NOMO-1 treated with DMSO at 0.1 percent for 48 hours (cell line): ENCODE data around the gene TTF1.
"Not testable (repeated sequence)": the region's sequence is repeated elsewhere in the genome, so short reads cannot be mapped to it uniquely, and the experiment has no call there.

Experiments used
- DNase-seq: peaks from one replicate; lab custom pipeline; 2025; ENCODE audit not compliant: unreplicated experiment; lab: John Stamatoyannopoulos, UW

TTF1 gene

DNA sequence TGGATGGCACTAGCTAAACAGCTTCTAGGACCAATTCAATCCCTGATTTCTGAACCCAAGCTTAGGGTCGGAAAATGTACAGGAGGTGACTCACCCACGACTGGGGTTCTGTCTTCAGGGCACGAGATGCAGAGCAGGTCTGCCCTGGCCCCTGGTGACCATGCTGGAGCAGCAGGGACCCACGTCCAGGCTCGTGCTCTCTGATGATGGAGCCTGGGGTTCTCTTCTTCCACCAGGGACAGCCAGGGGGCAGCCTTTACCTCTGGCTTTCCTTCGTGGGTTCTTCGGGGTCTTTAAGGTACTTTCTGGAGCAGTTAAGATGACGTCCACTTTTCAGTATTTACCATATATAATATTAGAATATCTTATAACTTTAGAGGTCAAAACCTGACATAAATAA lies 5.4 kb upstream of the TTF1 start:
- no peak for DNase-seq

DNA sequence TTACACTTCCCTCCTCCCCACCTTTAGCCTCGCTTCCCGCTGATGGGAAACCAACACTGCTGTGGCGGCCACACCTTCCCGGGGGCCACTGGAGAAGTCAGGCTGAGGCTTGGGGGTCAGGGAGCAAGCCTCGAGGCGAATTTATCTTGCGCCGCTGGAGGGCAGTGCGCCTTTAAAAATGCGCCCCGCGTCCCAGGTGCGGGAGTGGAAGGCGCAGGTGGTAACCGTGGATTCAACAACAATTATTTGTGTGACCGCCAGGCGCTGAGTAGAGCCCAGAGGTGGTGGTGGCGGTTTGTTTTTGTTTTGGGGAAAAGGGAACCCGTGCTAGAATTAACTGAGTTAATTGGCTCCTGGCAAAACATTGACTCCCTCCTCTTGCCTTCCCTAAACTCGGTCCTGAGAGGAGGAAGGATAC lies 4.5 kb upstream of the TTF1 start:
- DNase-seq, result peak; percentile 12

DNA sequence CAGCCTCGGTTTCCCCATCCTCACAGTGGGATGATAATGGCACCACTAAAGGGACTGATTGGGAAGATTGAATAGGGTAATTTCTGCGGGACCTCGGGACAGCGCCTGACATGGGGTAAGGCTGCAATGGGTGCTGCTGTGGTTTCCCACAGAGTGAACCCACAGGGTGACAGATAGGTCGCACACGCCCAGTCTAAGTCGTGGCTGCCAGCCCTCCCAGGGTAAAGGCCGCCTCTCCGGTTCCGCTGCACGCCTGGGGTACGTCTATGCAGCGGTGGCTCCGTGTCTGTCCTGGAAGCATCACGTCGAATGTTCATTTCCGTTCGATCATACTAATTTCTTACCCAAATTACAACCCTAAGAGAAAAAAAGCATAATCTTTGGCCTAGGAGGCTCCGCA lies 4.0 kb upstream of the TTF1 start:
- no peak for DNase-seq

DNA sequence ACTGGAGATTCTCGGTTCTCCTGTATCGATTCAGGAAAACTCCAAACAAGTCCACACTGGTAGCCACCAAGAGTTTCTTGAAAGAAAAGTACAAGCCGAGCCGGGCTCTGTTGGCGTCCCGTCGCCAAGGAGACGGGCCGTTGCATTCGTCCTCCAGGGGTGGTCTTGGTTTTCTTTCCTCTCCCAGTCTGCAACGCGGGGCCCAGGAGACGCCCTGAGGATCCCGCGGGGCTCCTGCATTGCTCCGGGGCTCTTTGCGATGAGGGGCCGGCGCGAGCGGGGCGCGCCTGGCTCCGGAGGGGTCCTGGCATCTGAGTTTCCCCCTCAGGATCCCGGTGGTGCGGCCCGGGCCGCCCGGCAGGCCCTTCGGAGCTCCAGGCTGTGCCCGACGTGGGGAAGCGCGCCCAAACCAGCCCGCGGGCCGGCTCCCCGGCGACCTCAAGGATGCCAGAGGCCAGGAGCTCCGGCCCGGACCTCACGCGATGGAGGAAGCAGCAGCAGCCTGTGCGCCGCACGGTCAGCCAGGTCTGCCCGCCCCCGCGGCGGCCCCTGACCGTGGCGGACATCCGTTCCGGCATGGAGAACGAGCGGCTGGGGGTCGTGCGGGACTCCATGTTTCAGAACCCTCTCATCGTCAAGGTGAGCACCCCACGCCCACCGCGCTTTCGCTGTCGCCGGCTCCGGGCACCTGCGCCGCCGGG lies 3.3 kb upstream of the TTF1 start, which contains the start of gene CFAP77:
Gene CFAP77 (plus strand): TSS at position 384 of the 701 bp plus-strand sequence. CDS start 61 bp downstream, at position 445.
- peak; percentile 26 for DNase-seq

DNA sequence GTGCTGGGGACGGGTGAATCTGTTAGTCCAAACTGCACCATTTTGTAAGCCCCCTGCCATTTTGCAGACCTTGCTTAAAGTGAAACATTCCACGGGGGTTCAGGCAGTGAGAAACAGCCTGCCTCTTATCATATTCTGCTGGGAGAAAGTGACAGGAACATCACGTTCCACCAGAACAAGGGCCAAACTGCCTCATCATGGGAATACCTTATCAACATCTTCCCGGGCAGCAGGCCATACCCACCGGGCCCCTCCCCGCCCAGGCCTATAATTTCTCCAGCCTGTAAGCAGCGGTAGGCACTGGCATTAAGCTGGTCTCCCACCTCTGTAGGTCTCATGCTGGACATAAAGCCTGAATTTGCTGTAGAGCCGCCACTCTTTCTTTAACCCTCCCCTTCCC lies 1.9 kb upstream of the TTF1 start:
- no peak for DNase-seq

DNA sequence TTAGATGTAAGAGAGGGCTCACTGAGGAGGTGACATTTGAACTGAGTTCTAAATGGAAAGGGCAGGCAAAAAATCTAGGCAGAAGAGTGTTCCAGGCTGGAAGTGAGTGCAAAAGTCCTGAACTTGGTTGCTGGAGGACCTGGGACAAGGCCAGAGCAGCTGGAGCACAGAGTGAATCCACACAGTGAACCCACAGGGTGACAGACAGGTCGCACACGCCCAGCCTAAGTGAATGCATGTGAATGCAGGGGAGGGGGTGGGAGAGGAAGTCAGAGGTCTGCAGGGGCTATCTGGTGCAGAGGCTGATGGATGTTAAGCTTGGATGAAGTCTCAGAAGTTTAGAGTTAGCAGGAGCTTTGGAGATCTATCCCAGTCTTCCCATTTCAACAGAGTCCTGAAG lies 556 bp upstream of the TTF1 start:
- no peak for DNase-seq

DNA sequence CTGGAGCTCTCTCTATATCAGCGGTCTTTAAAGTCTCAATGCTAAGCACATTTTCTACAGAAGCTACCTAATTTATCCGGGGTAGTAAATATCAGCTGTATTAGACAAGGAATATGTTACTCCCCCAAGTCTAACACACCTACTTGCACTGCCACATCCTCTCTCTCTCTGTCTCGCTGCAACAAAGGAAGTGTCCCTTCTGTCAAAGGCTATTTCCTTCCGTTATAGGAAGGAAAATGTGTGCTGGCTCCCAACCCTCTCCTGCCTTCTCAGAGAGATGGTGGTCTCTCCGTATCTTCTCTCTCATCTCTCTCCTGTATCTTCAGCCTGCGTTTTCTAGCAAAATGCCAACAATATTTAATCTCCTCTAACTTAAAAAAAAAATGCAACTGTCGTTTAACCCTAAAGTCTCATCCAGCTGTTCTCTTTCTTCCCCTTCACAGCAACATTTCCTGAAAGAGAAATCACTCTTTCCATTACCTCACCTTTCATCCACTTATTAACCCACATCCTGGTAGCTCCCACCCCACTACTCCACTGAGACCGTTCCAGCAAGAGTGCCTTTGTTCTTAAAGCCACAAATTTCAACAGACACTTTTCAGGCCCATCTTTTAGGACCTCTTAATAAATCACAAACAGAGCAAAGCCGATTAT lies 2.3 kb downstream of the TTF1 start:
- no peak for DNase-seq

DNA sequence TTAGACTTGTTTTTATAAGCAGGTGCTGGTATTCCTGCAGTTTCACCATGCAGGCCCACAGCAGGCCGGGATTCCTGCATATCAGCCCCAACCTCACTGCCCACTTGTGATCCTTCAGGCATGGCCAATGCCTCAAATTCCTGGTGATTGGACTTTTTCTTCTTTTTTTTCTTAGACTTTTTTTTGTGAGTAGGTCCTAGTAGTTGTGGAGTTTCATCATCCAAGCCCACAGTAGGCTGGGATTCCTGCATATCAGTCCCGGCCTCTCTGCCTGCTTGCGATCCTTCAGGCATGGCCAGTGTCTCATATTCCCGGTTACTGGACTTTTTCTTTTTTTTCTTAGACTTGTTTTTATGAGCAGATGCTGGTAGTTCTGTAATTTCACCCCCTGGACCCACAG lies 4.8 kb downstream of the TTF1 start:
- DNase-seq, result no peak

DNA sequence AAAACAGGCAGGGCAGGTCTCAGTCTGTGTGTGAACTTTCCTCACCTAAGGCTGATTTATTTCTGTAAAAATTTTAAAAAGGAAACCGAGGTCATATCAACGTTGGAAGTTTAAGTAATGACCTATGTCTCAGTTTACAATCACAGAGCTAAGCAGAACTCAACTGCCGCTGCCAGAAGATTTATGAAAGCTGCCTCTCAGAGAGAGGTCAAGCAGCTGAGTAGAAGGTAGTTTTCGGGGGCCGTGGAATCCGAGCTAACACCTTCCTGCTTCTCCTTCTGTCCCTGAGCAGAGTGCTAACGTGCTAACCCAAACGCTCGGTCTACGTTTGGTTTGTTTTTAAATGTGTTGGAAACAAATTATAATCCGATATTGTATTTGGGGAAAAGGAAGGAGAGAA lies 11.1 kb downstream of the TTF1 start:
- DNase-seq, result no peak

DNA sequence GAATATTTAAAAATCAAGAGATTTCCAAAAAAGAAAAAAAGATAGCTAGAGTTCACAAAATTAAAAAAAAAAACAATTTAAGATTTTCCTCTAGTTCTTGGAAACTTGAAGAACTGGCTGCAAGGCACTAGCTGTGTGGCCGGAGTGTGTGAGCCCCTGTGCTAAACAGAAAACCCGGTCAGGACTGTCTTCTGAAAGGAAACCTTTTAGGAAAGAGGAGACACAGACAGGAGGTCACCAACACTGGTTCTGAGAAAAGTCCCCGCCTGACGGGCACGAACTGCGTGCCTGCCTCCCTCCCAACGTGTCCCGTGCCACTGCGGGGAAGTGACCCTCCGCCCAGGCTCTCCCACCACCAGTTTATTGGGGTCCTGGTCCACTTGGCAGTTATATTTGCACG lies 15.2 kb downstream of the TTF1 start:
- DNase-seq, result no peak

DNA sequence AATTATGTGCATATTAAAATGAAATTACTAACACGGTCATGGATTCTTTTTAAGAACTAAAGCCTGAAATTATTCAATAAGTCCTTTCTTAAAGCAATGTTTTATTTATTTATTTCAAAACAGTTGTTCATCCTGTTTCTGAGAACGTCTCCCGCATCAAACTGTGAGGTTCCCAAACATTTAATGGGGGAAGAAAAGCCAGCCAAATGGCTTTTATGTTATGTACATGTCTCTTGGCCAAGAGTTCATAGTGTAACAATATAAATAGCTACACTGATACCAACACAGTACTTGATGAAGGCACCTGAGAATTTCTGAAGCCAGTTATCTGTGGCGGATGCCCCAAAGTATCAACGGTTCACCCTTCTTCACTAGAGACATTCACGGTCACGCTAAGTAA lies 15.7 kb downstream of the TTF1 start:
- DNase-seq, result no peak

DNA sequence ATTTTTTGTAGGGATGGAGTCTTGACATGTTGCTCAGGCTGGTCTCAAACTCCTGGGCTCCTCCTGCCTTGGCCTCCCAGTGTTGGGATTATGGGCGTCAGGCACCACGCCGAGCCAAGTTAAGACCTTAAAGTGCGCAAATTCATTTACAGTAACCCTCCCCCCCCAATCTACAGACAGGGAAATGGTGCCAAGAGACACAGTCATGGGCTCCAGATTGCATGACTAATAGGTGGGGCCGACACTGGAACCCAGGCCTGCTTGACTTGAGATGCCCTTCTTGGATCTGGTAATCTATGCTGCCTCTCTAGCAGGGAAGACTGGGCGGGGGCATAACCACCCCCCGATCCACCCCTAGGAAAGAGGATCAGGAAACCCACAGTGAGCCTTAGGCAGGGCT lies 19.5 kb downstream of the TTF1 start:
- DNase-seq, result no peak

DNA sequence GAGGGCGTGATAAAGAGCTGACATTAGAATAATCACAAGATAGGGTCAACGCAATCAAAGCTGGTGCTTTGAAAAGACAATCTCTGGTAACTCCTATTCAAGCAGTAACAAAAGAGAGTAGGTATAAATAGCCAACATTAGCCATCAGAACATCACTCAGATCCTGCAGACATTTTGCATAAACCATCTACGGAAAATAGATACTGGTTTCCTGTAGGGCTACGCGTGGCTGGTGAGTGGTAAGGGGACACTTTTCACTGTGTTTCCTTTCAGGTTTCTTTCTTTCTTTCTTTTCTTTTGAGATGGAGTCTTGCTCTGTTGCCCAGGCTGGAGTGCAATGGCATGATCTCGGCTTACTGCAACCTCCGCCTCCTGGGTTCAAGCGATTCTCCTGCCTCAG lies 22.3 kb downstream of the TTF1 start:
- DNase-seq, result no peak

DNA sequence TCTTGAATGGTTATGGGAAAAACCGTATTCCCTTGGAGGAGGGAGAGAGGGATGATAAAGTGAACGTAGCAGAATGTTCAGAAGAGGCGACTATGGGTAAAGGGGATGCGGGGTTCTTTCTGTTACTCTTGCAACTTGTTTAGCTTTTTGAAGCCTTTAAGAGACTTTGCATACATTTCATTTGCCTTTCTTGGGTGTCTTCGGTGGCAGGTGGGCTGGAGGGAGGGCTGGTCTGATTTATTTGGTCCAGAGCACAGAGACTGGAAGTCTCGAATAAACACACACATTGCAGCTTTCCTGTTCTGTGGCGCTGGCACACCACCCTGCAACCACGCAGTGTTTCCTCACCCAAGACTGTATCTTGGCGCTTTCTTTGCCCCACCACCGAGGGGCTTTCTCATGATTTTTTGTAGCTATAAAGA lies 23.2 kb downstream of the TTF1 start:
- no peak for DNase-seq

DNA sequence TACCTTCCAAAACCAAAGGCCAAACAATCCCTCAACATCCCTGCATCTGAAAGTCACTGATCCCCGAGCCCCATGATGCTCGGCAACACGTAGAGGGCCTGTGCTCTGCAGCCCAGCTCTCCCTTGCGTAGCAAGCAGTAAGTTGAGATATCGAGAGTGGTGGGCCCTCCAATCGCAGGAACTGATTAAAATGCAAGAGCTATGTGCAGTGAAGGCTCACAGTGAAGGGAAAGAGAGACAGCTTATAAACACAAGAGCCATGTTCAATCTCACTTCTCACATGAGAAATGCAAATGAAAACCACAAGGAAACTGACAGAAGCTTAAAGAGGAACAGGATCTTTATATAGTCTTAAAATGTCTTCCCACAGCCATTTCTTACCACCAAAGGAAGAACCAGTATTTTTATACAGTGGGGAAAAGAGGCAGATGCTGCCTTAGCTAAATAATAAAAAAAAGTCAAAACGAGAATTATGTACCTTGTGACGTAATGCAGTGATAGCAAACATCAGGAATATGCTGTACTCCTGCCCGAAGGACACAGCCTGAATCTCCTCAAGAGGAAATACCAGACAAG lies 24.6 kb downstream of the TTF1 start:
- DNase-seq, result peak; percentile 85

DNA sequence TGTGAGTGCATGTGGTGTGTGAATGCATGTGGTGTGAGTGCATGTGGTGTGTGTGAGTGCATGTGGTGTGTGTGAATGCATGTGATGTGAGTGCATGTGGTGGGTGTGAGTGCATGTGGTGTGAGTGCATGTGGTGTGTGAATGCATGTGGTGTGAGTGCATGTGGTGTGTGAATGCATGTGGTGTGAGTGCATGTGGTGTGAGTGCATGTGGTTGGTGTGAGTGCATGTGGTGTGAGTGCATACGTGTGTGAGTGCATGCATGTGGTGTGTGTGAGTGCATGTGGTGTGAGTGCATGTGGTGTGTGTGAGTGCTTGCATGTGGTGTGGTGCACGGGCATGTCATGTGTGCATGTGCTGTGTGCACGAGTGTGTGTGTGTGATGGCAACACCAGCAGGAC lies 28.2 kb downstream of the TTF1 start:
- not testable (repeated sequence) for DNase-seq

DNA sequence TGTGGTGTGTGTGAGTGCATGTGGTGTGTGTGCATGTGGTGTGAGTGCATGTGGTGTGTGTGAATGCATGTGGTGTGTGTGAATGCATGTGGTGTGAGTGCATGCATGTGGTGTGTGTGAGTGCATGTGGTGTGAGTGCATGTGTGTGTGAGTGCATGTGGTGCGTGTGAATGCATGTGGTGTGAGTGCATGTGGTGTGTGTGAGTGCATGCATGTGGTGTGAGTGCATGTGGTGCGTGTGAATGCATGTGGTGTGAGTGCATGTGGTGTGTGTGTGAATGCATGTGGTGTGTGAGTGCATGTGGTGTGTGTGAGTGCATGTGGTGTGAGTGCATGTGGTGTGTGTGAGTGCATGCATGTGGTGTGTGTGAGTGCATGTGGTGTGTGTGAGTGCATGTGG lies 28.9 kb downstream of the TTF1 start:
- DNase-seq, result not testable (repeated sequence)

DNA sequence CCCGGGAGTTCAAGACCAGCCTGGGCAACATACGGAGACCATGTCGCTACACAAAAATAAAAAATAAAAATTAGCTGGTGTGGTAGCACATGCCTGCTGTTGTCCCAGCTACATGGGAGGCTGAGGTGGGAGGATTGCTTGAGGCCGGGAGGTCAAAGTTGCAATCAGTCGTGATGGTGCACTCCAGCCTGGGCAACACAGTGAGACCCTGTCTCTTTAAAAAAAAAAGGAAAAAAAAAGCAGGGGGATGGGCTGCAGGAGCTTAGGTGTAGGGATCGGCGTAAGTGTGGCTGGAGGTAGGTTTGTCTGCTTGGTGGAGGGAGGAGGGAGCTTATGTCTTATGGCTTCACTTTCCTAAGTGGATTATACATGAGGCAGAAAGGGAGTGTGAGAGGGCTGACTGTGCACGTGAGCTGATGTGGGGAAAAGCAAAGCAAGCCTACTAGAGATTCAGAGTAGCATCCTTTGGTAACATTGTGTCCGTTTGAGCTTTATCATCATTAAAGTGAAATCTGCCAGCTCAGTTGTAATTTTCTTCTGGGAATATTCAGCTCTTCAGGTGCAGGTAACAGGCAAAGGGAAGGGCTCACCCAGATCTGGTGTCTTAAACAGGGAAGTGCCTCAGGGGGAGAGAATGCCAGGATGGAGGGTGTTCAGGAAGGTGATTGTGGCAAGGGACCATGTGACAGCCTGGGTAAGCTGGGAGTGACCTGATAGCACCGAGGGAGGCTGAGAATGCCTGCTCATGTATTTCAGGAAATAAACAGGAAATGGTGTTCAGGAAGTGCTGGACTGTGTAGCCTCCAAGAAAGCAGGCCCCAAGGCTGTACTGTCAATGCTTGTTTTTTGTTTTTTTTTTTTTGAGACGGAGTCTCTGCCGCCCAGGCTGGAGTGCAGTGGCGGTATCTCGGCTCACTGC lies 34.2 kb downstream of the TTF1 start:
- peak; percentile 63 for DNase-seq

DNA sequence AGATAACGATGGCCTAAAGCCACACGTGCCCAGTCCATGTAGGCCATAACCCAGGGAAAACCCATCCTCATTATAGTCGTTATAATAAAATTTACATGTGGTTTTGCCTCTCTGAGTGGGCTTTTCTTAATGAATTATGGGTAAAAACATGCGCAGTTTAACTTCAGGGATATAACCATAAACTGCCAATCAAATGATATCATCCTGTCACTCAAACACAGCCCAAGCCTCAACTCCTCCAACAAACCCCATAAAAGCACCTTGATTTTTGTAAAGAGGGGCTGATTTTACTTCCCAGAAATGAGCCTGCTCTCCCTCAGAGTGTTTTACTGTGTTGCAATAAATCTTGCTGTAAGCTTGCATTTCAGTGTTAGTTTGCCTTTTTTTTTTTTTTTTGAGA lies 36.0 kb downstream of the TTF1 start:
- peak; percentile 7 for DNase-seq

DNA sequence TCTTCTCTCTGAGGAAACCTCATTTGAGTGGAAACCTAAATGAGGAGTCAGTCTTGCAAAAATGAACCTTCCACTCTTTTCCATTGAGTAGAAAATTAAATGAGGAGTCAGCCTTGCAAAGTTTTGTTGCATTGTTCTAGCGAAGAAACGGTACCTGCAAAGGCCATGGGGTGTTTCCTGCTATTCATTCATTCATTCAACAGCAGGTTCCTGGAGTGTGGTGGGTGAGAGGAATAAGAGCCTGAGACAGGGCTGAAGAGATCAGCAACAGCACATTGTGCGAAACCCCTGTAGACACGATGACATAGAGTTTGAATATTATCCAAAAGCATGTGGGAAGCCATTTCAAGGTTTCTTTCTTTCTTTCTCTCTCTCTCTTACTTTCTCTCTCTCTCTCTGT lies 37.2 kb downstream of the TTF1 start:
- DNase-seq, result no peak

DNA sequence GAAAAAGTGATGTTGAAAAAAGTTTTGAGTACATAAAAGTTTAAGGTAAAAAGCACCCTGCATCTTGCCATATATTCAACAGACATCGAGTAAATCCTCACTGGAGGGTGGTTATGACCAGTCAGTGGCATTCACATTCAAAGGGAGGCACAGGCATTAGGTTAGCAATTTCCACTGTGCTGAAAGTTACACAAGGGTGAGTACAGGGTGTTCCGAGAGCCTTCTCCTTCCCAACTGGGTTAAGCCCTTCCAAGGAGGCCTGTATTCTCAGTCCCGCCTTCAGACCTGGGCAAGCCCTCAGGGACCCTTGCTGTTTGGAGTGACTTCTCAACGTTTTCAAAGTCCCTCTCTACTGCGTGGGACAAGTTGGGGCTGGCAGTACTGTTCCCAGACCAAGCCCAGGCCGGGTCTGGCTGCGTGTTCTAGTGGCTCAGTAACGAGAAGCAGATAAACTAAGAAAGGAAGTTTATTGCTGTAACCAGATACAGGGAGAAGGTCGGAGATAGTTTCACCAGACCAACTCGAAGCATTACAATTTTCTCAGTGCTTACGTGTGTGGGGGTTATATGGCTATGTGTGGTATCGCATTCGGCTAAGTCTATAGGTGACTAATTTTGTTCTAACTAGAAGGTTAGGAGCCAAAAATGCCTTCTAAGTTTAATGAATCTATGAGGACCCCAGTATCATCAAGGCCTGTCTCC lies 38.9 kb downstream of the TTF1 start:
- DNase-seq, result no peak
